Measurements from ENCODE around the gene DDA1. TPM values are rescaled to one million over a fixed set of nuclear protein-coding genes. Genes with fewer than 3 reads are reported as not detected.
"Not testable (repeated sequence)": the region's sequence is repeated elsewhere in the genome, so short reads cannot be mapped to it uniquely, and the experiment has no call there.

The DDA1 gene
- total and polyA plus RNA-seq, 5 donors, result 29.7 to 92.5 (median 31.2) TPM

GRCh38 chr19:17352608-17353280 lies 43.4 kb downstream of the DDA1 start:
- Histone ChIP-seq H3K27ac (ENCODE audit: low read length) (no peak overlapping the region), H3K4me3 (ENCODE audit: low read length) (no peak overlapping the region), H3K9me3 (ENCODE audit: control insufficient read depth, low read length) (no peaks in the 10 kb centered on the region), H3K4me1 (ENCODE audit: control insufficient read depth, insufficient read depth, low read length) (no peaks in the 10 kb centered on the region), H3K27me3 (ENCODE audit: control insufficient read depth, insufficient read depth) (no peaks in the 10 kb centered on the region)
- 30% methylated on average over 14 of the region's 14 CpGs for WGBS
- peak; percentile 40 to 81 (median 79) for DNase-seq
- peak; percentile 50 to 68 for ATAC-seq
- intact Hi-C loops (cut with DNase I), result no loop called here

- ATAC-seq, result peak in 1 of 2 donors; percentile 1
- Histone ChIP-seq H3K4me1 (ENCODE audit: control insufficient read depth, insufficient read depth, low read length) (no peaks in the 10 kb centered on the region), H3K4me3 (ENCODE audit: low read length) (no peak overlapping the region), H3K27ac (ENCODE audit: low read length) (no peak overlapping the region), H3K27me3 (ENCODE audit: control insufficient read depth, insufficient read depth) (no peaks in the 10 kb centered on the region), H3K9me3 (ENCODE audit: control insufficient read depth, low read length) (no peaks in the 10 kb centered on the region)
- WGBS, result 77% methylated on average over 8 of the region's 8 CpGs
- intact Hi-C loops (cut with DNase I), result no loop called here
- peak in 1 of 3 donors; percentile 35 for DNase-seq
These were observed 44.0 kb downstream of the DDA1 start for GRCh38 chr19:17353386-17353785.

DNA sequence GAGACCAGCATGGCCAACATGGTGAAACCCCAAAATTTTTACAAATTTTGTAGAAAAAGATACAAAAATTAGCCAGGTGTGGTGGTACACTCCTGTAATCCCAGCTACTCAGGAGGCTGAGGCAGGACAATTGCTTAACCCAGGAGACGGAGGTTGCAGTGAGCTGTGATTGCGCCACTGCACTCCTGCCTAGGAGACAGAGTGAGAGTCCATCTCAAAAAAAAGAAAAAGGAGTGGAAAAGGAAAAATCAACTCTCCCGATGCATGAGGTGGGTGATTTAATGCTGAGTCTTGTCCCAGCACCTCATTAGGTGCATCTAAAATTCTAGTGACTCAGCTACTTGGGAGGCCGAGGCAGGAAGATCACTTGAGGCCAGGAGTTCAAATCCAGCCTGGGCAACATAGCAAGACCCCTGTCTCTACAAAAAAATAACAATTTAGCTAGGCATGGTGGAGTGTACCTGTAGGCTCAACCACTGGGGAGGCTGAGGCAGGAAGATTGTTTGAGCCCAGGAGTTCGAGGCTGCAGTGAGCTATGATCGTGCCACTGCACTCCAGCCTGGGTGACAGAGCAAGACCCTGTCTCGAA lies 47.8 kb downstream of the DDA1 start:
- Histone ChIP-seq H3K4me3 (ENCODE audit: low read length) (no peak overlapping the region), H3K4me1 (ENCODE audit: control insufficient read depth, insufficient read depth, low read length) (no peaks in the 10 kb centered on the region), H3K27ac (ENCODE audit: low read length) (no peak overlapping the region), H3K27me3 (ENCODE audit: control insufficient read depth, insufficient read depth) (no peaks in the 10 kb centered on the region), H3K9me3 (ENCODE audit: control insufficient read depth, low read length) (no peaks in the 10 kb centered on the region)
- ATAC-seq (no peak), DNase-seq (peak in 1 of 3 donors; percentile 5)
- 84% methylated on average over 7 of the region's 7 CpGs for WGBS
- intact Hi-C loops (cut with DNase I), result no loop called here

DNA sequence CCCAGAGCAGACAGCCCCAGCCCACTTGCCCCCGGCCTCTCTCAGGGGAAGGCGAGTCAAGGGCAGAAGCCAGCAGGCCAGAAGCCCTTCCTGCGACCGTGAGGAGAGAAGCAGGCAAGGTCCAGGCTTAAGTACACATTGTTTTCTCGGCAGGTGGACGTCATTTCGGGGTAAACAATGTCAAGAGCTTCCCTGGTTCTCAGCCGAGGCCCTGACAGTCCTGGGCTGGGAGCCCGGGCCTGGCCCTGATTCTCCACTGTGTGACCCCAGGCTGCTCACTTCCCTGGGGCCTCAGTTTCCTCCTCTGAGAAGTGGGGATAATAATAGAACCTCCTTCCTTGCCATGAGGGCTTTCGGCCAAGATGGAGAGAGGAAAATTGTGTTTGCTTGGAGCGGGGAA lies 48.4 kb downstream of the DDA1 start:
- Histone ChIP-seq H3K4me1 (ENCODE audit: control insufficient read depth, insufficient read depth, low read length) (no peaks in the 10 kb centered on the region), H3K4me3 (ENCODE audit: low read length) (no peak overlapping the region), H3K27me3 (ENCODE audit: control insufficient read depth, insufficient read depth) (no peaks in the 10 kb centered on the region), H3K9me3 (ENCODE audit: control insufficient read depth, low read length) (no peaks in the 10 kb centered on the region), H3K27ac (ENCODE audit: low read length) (peak overlapping the region; percentile 51)
- ATAC-seq, result peak; percentile 26
- peak in 1 of 3 donors; percentile 59 for DNase-seq
- intact Hi-C loops (cut with DNase I), result no loop called here
- WGBS, result 58% methylated on average over 11 of the region's 11 CpGs

DNA sequence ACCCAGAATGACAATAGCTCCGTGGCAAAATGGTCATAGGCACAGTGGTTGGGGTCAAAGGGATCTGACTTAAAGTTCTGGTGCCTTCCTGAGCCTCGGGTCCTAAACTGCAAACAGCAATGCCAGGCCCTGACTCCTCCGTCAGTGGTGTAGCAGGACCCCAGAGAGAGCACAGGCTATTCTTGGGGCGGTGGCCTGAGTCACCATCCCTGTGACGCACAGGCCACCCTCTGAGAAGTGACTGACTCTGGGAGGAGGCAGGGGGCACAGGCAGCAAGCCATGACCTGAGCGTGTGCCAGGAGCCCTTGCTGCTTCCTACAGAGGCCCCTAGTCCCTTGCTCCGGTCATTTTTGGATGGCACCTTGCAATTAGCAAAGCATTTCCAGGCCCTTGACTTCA lies 49.0 kb downstream of the DDA1 start:
- no peak overlapping the region for H3K4me3 ChIP-seq (ENCODE audit: low read length)
- intact Hi-C loops (cut with DNase I), result no loop called here
- H3K4me1 ChIP-seq (ENCODE audit: control insufficient read depth, insufficient read depth, low read length), result no peaks in the 10 kb centered on the region
- ATAC-seq, result peak; percentile 53 to 70
- H3K9me3 ChIP-seq (ENCODE audit: control insufficient read depth, low read length), result no peaks in the 10 kb centered on the region
- H3K27me3 ChIP-seq (ENCODE audit: control insufficient read depth, insufficient read depth), result no peaks in the 10 kb centered on the region
- DNase-seq, result peak in 1 of 3 donors; percentile 61
- H3K27ac ChIP-seq (ENCODE audit: low read length), result peak overlapping the region; percentile 51
- 59% methylated on average over 7 of the region's 7 CpGs for WGBS

- Histone ChIP-seq H3K4me1 (ENCODE audit: control insufficient read depth, insufficient read depth, low read length) (no peaks in the 10 kb centered on the region), H3K27me3 (ENCODE audit: control insufficient read depth, insufficient read depth) (no peaks in the 10 kb centered on the region), H3K27ac (ENCODE audit: low read length) (no peak overlapping the region), H3K4me3 (ENCODE audit: low read length) (no peak overlapping the region), H3K9me3 (ENCODE audit: control insufficient read depth, low read length) (no peaks in the 10 kb centered on the region)
- ATAC-seq (no peak), DNase-seq (peak in 1 of 3 donors; percentile 28)
- 80% methylated on average over 6 of the region's 6 CpGs for WGBS
- intact Hi-C loops (cut with DNase I), result no loop called here
These were observed 50.8 kb downstream of the DDA1 start for GRCh38 chr19:17359905-17360800.

- 91% methylated on average over 20 of the region's 20 CpGs for WGBS
- H3K4me3 ChIP-seq (ENCODE audit: low read length); H3K27me3 ChIP-seq (ENCODE audit: control insufficient read depth, insufficient read depth); H3K27ac ChIP-seq (ENCODE audit: low read length); H3K9me3 ChIP-seq (ENCODE audit: control insufficient read depth, low read length); intact Hi-C loops (cut with DNase I); ATAC-seq; H3K4me1 ChIP-seq (ENCODE audit: control insufficient read depth, insufficient read depth, low read length): not testable (repeated sequence)
- peak in 1 of 3 donors; percentile 7 for DNase-seq
These were observed 54.7 kb downstream of the DDA1 start for GRCh38 chr19:17363852-17364605.

DNA sequence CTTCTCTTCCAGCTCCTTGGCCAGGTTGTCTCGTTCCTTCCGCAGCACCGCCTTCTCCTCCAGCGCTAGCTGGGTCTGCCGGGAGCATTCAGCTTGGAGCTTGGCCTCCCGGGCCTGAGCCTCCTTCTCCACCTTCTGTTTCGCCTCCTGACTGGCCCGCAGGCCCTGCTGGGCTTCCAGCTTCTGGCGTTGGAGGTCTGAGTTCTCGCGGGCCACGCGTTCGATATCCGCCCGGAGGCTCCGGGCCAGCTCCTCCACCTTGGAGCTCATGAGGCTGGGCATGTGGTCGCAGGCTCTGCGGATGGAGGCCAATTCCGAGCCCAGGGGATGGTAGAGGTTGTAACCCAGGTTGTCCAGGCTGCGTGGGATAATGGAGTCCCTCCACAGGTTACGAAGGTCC lies 56.0 kb downstream of the DDA1 start:
- Histone ChIP-seq H3K9me3 (ENCODE audit: control insufficient read depth, low read length) (no peaks in the 10 kb centered on the region), H3K27me3 (ENCODE audit: control insufficient read depth, insufficient read depth) (no peaks in the 10 kb centered on the region), H3K27ac (ENCODE audit: low read length) (no peak overlapping the region), H3K4me3 (ENCODE audit: low read length) (no peak overlapping the region), H3K4me1 (ENCODE audit: control insufficient read depth, insufficient read depth, low read length) (no peaks in the 10 kb centered on the region)
- intact Hi-C loops (cut with DNase I), result no loop called here
- DNase-seq, result peak in 1 of 3 donors; percentile 29
- WGBS, result 95% methylated on average over 22 of the region's 22 CpGs
- no peak for ATAC-seq

DNA sequence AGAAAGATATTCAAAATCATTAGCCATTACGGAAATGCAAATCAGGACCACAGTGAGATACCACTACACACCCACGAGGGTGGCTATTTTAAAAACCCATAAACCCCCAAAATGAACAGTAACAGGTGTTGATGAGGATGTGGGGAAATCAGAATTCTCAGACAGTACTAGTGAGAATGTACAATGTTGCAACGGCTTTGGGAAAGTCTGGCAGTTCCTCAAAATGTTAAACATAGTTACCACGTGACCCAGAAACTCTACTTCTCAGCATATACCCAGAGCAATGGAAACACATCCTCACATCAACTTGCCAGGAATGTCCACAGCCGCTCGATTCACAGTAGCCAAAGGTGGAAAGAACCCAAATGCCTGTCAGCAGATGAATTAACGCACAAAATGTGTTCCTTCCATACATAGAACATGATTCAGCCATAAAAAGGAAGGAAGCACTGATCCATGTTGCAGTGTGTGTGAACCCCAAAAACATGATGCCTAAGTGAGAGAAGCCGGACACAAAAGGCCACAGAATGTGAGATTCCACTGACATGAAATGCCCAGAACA lies 60.7 kb downstream of the DDA1 start:
- DNase-seq, result peak in 1 of 3 donors; percentile 4
- peak in 1 of 2 donors; percentile 24 for ATAC-seq
- 33% methylated on average over 8 of the region's 8 CpGs for WGBS
- H3K9me3 ChIP-seq (ENCODE audit: control insufficient read depth, low read length), result no peaks in the 10 kb centered on the region
- no peak overlapping the region for H3K27ac ChIP-seq (ENCODE audit: low read length)
- no peaks in the 10 kb centered on the region for H3K27me3 ChIP-seq (ENCODE audit: control insufficient read depth, insufficient read depth)
- H3K4me1 ChIP-seq (ENCODE audit: control insufficient read depth, insufficient read depth, low read length), result no peaks in the 10 kb centered on the region
- intact Hi-C loops (cut with DNase I), result no loop called here
- H3K4me3 ChIP-seq (ENCODE audit: low read length), result no peak overlapping the region

Measured in right cardiac atrium (tissue), 5 donors.